Measurements from ENCODE around the gene SIPA1L3.

Gene SIPA1L3

DNA sequence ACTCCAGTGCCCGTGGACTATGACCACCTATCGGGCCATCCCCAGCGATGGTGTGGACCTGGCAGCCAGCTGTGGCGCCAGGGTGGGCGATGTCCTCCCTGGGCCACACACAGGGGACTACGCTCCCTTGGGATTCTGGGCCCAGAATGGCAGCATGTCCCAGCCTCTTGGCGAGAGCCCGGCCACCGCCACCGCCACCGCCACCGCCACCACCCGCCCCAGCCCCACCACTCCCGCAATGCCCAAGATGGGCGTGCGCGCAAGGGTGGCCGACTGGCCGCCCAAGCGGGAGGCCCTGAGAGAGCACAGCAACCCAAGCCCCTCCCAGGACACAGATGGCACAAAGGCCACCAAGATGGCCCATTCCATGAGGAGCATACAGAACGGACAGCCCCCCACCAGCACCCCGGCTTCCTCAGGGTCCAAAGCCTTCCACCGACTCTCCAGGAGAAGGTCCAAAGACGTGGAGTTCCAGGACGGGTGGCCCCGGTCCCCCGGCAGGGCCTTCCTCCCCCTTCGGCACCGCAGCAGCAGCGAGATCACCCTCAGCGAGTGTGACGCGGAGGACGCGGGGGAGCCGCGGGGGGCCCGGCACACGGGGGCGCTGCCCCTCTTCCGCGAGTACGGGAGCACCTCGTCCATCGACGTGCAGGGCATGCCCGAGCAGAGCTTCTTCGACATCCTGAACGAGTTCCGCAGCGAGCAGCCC is 174.7 kb downstream of the SIPA1L3 start:
- TF ChIP-seq ZNF274 (IDR thresholded peaks at IDR 0.05; ENCODE audit: low read depth, low read length) = no peak
- H3K4me3 ChIP-seq (ENCODE audit: low read length) = no peak overlapping the region

DNA sequence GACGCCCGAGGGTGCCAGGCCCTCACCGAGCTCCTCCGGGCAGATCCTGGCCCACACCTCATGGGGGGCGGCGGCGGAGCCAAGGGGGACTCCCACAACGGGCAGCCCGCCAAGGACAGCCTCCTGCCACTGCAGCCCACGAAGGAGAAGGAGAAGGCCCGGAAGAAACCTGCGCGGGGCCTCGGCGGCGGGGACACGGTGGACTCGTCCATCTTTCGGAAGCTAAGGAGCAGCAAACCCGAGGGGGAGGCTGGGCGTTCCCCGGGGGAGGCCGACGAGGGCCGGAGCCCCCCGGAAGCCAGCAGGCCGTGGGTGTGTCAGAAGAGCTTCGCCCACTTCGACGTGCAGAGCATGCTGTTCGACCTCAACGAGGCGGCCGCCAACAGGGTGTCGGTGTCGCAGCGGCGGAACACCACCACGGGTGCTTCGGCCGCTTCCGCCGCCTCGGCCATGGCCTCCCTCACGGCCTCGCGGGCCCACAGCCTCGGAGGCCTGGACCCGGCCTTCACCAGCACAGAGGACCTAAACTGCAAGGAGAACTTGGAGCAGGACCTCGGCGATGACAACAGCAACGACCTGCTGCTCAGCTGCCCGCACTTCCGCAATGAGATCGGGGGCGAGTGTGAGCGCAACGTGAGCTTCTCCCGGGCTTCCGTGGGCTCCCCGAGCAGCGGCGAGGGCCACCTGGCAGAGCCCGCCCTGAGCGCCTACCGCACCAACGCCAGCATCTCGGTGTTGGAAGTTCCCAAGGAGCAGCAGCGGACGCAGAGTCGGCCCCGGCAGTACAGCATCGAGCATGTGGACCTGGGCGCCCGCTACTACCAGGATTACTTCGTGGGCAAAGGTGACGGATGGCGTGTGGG is 175.5 kb downstream of the SIPA1L3 start:
- H3K4me3 ChIP-seq (ENCODE audit: low read length) = no peak overlapping the region
- TF ChIP-seq ZNF274 (IDR thresholded peaks at IDR 0.05; ENCODE audit: low read depth, low read length) = no peak

DNA sequence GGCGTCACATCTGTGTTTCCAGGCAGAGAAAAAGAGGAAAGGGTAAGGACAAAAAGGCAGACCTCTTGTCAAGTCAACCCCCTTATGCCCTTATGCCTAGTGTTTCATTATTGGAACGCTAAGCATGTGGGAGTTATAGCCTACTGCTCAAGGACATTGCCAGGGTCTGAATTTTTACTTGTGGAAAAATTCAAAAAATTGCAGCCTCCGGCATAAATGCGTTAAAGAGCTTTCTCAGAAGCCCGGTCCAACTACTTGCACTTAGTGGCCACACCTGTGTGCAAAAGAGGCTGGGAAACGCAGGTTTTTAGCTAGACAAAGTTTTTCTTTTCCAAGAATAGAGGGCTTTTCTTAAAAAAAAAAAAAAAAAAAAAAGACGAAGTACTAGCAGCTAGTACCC is 177.2 kb downstream of the SIPA1L3 start:
- TF ChIP-seq ZNF274 (IDR thresholded peaks at IDR 0.05; ENCODE audit: low read depth, low read length) = no peak
- H3K4me3 ChIP-seq (ENCODE audit: low read length) = no peak overlapping the region

DNA sequence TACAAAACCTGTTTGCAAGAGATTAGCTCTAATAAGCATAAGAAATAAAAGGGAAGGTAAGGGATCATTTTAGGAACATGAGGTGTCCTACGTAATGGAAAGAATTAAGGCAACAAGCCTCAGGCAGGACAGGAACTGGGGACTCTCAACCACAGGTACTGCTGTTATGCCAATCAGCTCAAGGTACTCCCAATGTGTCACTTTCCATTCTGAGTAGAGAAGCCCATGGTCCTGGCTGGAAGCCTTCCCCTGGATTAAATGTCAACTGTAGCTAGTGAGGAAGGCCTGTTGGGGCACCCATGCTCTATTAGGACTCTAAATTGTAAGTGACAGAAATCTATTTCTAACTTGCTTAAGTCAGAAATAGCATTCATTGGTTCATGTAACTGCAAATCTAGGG is 182.4 kb downstream of the SIPA1L3 start:
- no peak for TF ChIP-seq ZNF274 (IDR thresholded peaks at IDR 0.05; ENCODE audit: low read depth, low read length)

DNA sequence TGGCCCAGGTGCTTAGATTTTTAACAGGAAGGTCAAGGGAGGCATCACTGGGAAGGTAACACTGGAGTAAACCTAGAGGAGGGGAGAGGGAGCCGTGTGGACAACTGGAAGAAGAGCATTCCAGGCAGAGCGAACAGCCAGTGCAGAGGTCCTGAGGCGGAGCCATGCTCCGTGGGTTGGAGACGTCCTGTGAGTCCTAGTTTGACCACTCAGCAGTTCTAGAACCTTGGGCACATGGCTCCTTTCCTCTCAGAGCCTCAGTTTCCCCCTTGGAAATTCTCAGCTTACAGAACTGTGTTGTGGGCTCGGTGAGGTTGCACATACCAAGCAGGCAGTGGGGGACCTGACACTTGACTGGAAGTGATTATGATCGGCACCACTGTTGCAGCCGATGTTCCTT is 186.1 kb downstream of the SIPA1L3 start:
- TF ChIP-seq ZNF274 (IDR thresholded peaks at IDR 0.05; ENCODE audit: low read depth, low read length) = no peak
- H3K4me3 ChIP-seq (ENCODE audit: low read length) = no peak overlapping the region

More for the DNA sequence above, 182.4 kb downstream of the SIPA1L3 start:
- no peak overlapping the region for H3K4me3 ChIP-seq (ENCODE audit: low read length)

DNA sequence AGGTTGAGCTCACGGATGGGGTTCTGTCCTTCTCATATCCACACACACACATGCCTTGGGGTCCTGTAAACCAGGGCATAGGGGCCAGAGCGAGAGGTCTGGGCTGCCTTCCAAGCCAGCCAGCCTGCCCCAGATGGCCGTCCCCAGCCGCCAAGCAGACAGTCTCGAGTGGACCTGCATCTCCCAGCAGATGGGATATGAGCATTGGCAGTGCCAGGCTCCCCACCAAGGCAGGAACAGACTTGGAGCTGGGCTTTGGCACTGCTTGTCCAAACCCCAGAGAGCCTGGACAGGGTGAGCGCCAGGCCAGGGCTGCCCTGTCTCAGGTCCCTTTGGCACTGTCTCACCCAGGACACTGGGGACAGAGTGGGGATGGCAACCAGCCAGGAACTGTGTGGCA is 186.6 kb downstream of the SIPA1L3 start:
- TF ChIP-seq ZNF274 (IDR thresholded peaks at IDR 0.05; ENCODE audit: low read depth, low read length) = no peak
- no peak overlapping the region for H3K4me3 ChIP-seq (ENCODE audit: low read length)

DNA sequence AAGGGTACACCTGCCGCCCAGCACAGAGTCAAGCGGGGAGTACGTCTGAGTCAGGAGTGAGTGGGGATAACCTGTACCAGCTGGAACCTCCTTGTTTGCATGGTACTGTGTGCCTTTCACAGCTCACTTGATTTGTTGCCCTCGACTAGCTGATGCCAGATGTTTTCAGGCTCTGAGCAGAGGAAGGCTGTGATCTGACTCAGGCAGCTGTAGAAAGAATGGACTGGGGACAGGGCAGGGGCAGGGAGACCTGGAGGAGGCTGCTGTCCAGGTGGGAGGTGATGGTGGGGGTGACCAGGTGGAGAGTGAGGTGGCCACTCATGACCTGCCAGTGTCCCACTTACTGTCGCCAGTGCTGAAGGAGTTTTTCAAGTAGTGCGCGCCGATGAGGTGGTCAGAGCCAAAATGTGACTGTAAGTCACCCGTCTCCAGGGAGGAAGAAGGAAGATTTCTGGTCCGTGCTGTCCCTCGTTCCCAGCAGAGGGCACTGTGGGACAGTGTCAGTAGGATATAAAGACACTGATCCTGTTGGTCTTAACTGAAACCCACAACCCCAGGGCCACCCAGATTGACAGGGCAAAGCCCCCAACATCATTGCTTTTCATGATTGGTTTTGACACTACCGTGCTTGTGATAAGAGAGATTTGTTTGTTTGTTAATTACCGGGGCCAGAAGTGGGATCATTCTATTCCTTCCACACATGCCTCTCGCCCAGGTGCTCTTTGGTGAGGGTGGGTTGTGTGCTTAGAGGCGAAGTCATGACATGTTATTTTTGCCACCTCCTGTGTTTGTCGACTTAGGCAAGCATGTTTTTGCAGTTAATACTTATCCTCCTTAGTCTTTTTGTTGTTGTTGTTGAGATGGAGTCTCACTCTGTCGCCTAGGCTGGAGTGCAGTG is 188.7 kb downstream of the SIPA1L3 start:
- no peak overlapping the region for H3K4me3 ChIP-seq (ENCODE audit: low read length)
- no peak for TF ChIP-seq ZNF274 (IDR thresholded peaks at IDR 0.05; ENCODE audit: low read depth, low read length)

DNA sequence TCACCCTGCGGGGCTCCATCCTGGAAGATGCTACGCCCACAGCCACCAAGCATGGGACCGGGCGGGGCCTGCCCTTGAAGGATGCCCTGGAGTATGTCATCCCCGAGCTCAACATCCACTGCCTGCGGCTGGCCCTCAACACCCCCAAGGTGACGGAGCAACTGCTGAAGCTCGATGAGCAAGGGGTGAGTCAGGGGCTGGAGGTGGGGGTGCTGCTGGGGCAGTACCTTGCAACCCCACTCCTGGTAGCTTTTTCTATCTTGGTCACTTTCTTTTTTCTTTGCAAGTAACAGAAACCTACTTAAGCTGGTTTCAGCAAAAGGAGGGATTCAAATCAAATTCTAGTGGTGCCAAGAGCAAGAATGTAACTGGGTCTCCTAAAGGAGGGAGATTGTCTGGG is 193.0 kb downstream of the SIPA1L3 start:
- no peak for TF ChIP-seq ZNF274 (IDR thresholded peaks at IDR 0.05; ENCODE audit: low read depth, low read length)
- no peak overlapping the region for H3K4me3 ChIP-seq (ENCODE audit: low read length)

DNA sequence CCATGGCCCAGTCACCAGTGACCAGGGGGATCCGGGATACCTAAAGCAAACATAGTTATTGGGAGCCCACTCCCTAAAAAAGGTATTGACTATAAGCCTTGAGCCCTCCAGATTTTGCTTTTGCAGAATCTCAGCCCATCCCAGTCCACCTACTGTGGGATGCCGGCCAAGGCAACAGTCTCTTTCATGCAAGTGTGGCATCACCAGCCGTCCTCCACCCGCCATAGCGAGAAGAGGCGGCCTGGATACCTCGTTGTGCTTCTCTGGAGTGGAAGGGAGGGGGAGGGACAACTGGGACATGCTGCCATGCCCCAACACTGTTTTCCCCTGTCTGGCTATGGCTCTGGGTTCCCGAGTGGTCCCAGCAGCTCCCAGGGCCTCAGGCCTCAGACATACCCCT is 193.6 kb downstream of the SIPA1L3 start:
- no peak for TF ChIP-seq ZNF274 (IDR thresholded peaks at IDR 0.05; ENCODE audit: low read depth, low read length)

DNA sequence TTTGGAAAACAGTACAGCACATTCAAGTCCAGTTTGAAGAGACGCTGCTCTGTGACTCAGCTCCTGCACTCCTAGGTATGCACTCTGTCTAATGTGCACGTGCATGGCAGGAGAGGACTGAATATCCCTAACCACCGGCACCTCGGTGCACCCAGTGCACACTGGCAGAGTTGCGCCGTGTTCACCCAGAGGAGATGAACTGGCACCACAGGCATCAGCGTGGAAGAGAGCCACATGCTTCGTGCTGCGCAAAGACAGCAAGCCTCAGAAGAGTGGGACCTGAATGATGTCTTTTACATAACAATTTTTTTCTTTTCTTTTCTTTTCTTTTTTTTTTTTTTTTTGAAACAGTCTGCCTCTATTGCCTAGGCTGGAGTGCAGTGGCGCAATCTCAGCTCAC is 194.7 kb downstream of the SIPA1L3 start:
- TF ChIP-seq ZNF274 (IDR thresholded peaks at IDR 0.05; ENCODE audit: low read depth, low read length) = no peak
- H3K4me3 ChIP-seq (ENCODE audit: low read length) = no peak overlapping the region

More for the DNA sequence above, 193.6 kb downstream of the SIPA1L3 start:
- H3K4me3 ChIP-seq (ENCODE audit: low read length) = no peak overlapping the region

DNA sequence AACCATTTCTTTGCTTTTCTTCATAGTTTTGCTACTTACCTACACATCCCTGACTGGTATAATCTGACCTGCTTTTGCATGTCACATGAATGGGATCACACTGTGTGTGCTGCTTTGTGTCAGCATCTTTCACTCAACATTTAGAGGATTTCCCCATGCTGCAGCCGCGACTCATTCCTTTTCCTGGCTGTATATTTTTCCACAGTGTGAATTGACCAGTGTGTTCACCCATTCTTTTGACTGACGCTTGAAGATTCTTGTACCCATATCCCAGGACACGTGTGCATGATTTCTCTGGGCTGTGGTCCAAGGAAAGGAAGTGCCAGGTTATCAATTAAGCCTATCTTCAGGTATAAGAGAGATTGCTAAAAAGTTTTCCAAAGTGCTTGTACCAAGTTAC is 198.6 kb downstream of the SIPA1L3 start:
- no peak overlapping the region for H3K4me3 ChIP-seq (ENCODE audit: low read length)
- no peak for TF ChIP-seq ZNF274 (IDR thresholded peaks at IDR 0.05; ENCODE audit: low read depth, low read length)

DNA sequence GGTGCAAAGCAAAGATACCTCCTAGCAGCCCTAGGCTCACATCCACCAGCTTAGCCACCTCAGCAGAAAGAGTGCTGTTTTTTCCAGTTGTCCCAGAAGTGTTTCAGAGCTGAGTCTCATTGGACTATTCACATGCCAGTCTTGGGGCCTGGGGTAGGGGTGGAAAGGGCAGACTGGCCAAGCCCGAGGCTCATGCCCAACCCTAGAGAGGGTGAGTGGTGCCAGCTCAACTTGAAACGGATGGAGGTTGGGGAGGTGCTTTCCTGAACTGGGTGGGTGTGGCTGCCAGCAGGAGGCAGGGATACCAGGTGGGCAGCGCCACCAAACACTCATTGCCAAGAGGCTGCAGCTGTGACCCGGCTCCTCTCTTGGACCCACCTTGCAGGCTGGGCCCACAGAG is 200.1 kb downstream of the SIPA1L3 start:
- no peak overlapping the region for H3K4me3 ChIP-seq (ENCODE audit: low read length)
- no peak for TF ChIP-seq ZNF274 (IDR thresholded peaks at IDR 0.05; ENCODE audit: low read depth, low read length)

DNA sequence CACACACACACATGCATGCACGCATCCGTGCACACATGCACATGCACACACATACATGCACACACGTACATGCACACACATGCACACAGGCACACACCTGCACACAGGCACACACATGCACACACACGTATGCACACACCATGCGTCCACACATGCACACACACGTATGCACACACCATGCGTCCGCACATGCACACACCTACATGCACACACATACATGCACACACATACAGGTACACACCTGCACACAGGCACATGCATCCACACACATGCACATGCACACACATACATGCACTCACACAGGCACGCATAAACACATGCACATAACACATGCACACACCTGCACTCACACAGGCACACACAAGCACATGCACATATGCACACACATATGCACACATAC is 204.9 kb downstream of the SIPA1L3 start:
- no peak for TF ChIP-seq ZNF274 (IDR thresholded peaks at IDR 0.05; ENCODE audit: low read depth, low read length)

DNA sequence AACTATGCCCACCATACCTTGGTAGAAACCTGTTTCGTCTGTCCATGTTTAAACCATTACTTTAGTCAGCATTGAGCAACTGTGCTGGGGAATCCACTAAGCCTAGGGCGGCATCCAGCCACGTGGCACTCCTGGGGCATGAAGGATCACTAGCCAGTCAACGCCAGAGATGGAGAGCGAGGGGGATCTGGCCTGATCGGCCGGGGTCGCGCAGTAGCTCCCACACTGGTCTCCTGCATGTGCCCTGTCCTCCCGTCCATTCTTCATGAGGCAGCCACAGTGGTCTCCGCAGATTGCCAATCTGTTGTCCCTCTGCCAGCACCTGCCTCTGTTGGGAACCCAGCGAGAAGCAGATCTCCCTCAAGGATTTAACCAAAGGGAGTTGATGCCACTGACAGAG is 207.6 kb downstream of the SIPA1L3 start:
- no peak overlapping the region for H3K4me3 ChIP-seq (ENCODE audit: low read length)
- no peak for TF ChIP-seq ZNF274 (IDR thresholded peaks at IDR 0.05; ENCODE audit: low read depth, low read length)

More for the DNA sequence above, 204.9 kb downstream of the SIPA1L3 start:
- no peak overlapping the region for H3K4me3 ChIP-seq (ENCODE audit: low read length)
